ENCODE data around the gene CSNK1A1L. TPM values are rescaled to one million over a fixed set of nuclear protein-coding genes. Genes with fewer than 3 reads are reported as not detected.

The CSNK1A1L gene
- total and polyA plus RNA-seq, 2 donors from 2014 or later, result not detected

DNA sequence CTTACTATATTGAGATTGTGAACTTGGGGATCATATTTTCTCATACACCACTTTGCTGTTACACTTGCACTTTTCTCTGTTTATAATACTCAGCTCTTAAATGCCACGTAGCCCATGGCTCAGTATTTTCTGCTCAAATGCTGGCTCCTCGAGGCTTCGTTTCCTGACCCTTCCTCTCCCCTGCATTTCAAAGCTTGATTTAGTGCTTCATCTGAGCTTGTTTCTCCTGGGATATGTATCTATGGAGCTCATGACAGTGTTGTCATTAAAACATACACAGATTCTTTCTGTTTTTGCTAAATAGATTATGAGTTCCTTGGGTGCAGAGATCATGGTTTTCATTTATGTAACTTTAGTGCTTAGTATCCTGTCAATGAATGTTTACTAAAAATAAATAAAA lies 11.4 kb downstream of the CSNK1A1L start:
- DNase-seq (no peak), FAIRE-seq (no peak)
- Histone ChIP-seq H3K36me3 (ENCODE audit: control insufficient read depth in 2 of 3, insufficient read depth in 3 of 3, low read length in 3 of 3) (no peaks in the 10 kb centered on the region), H3K9me3 (ENCODE audit: control insufficient read depth in 2 of 3, insufficient read depth in 1 of 3, low read length in 3 of 3) (no peaks in the 10 kb centered on the region), H3K4me1 (ENCODE audit: control insufficient read depth in 2 of 3, insufficient read depth in 2 of 3, low read depth in 1 of 3, low read length in 3 of 3) (no peaks in the 10 kb centered on the region), H3K27ac (ENCODE audit: low read depth in 2 of 2, low read length in 2 of 2) (no peak overlapping the region), H3K27me3 (ENCODE audit: control insufficient read depth, insufficient read depth, low read length) (no peaks in the 10 kb centered on the region), H3K4me3 (ENCODE audit: low read length in 3 of 3) (no peak overlapping the region), H3K9ac (ENCODE audit: low read length in 3 of 3) (no peak overlapping the region)
- intact Hi-C loops (cut with DNase I), result no loop called here
- TF ChIP-seq, protein P1, sequence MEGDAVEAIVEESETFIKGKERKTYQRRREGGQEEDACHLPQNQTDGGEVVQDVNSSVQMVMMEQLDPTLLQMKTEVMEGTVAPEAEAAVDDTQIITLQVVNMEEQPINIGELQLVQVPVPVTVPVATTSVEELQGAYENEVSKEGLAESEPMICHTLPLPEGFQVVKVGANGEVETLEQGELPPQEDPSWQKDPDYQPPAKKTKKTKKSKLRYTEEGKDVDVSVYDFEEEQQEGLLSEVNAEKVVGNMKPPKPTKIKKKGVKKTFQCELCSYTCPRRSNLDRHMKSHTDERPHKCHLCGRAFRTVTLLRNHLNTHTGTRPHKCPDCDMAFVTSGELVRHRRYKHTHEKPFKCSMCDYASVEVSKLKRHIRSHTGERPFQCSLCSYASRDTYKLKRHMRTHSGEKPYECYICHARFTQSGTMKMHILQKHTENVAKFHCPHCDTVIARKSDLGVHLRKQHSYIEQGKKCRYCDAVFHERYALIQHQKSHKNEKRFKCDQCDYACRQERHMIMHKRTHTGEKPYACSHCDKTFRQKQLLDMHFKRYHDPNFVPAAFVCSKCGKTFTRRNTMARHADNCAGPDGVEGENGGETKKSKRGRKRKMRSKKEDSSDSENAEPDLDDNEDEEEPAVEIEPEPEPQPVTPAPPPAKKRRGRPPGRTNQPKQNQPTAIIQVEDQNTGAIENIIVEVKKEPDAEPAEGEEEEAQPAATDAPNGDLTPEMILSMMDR (IDR thresholded peaks at IDR 0.05; ENCODE audit: borderline replicate concordance, extremely low read depth, insufficient read depth), result no peak

DNA sequence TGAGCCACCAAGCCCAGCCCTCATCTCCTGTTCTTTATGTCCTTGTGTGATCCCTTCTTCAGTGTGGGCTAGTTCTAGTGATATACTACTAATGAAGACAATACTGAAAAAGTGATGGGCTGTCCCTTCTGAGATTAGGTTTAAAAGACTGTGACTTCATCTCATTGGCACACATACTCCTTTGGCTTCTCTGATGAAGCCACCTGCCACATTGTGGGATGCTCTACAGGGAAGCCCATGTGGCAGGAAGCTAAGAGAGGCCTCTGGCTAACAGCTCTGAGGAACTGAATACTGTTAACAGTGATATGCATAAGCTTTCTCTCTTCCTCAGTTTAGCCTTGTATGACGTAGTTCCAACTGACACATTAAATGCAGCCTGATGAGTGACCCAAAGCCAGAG lies 13.6 kb downstream of the CSNK1A1L start:
- Histone ChIP-seq H3K27me3 (ENCODE audit: control insufficient read depth, insufficient read depth, low read length) (no peaks in the 10 kb centered on the region), H3K9me3 (ENCODE audit: control insufficient read depth in 2 of 3, insufficient read depth in 1 of 3, low read length in 3 of 3) (no peaks in the 10 kb centered on the region), H3K27ac (ENCODE audit: low read depth in 2 of 2, low read length in 2 of 2) (no peak overlapping the region), H3K4me3 (ENCODE audit: low read length in 3 of 3) (no peak overlapping the region), H3K4me1 (ENCODE audit: control insufficient read depth in 2 of 3, insufficient read depth in 2 of 3, low read depth in 1 of 3, low read length in 3 of 3) (no peaks in the 10 kb centered on the region), H3K9ac (ENCODE audit: low read length in 3 of 3) (no peak overlapping the region), H3K36me3 (ENCODE audit: control insufficient read depth in 2 of 3, insufficient read depth in 3 of 3, low read length in 3 of 3) (no peaks in the 10 kb centered on the region)
- DNase-seq, result no peak
- TF ChIP-seq, protein P1 (IDR thresholded peaks at IDR 0.05; ENCODE audit: borderline replicate concordance, extremely low read depth, insufficient read depth), result no peak
- FAIRE-seq, result no peak
- intact Hi-C loops (cut with DNase I), result no loop called here

DNA sequence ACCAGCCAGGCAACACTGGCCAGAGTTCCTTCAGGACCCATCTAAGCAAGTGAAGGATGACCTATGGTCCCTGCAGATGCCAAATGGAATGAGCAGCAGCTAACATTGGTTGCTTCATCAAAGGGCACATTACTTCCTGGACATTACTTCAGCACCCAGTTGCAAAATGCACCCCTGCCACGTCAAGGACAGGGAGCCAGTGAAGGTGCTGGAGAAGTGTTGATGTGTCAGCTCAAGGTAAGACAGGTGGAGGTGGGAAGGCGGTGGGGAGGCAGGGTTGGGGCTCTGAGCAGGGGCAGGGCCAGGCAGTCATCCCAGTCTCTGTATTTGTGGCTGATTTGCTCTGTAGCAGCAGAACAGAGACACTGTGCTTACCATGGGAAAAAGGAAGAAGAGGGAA lies 14.6 kb downstream of the CSNK1A1L start:
- TF ChIP-seq, protein P1 (IDR thresholded peaks at IDR 0.05; ENCODE audit: borderline replicate concordance, extremely low read depth, insufficient read depth), result no peak
- Histone ChIP-seq H3K27me3 (ENCODE audit: control insufficient read depth, insufficient read depth, low read length) (no peaks in the 10 kb centered on the region), H3K27ac (ENCODE audit: low read depth in 2 of 2, low read length in 2 of 2) (no peak overlapping the region), H3K36me3 (ENCODE audit: control insufficient read depth in 2 of 3, insufficient read depth in 3 of 3, low read length in 3 of 3) (no peaks in the 10 kb centered on the region), H3K4me3 (ENCODE audit: low read length in 3 of 3) (no peak overlapping the region), H3K9ac (ENCODE audit: low read length in 3 of 3) (no peak overlapping the region), H3K9me3 (ENCODE audit: control insufficient read depth in 2 of 3, insufficient read depth in 1 of 3, low read length in 3 of 3) (no peaks in the 10 kb centered on the region), H3K4me1 (ENCODE audit: control insufficient read depth in 2 of 3, insufficient read depth in 2 of 3, low read depth in 1 of 3, low read length in 3 of 3) (no peaks in the 10 kb centered on the region)
- no peak for DNase-seq
- no peak for FAIRE-seq
- intact Hi-C loops (cut with DNase I), result no loop called here

DNA sequence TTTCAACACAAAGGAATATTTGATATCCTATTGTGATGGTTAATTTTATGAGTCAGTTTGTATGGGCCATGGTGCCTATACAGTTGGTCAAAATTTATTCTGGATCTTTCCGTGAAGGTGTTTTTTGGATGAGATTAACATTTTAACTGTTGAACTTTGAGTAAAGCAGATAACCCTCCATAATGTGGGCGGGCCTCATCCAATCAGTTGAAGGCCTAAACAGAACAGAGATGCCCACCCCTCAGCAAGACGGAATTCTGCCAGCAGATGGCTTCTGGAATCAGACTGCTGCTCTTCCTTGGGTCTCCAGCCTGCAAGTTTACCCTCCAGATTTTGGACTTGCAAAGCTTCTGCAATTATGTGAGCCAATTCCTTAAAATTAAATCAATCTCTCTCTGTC lies 16.0 kb downstream of the CSNK1A1L start:
- Histone ChIP-seq H3K4me3 (ENCODE audit: low read length in 3 of 3) (no peak overlapping the region), H3K27ac (ENCODE audit: low read depth in 2 of 2, low read length in 2 of 2) (no peak overlapping the region), H3K4me1 (ENCODE audit: control insufficient read depth in 2 of 3, insufficient read depth in 2 of 3, low read depth in 1 of 3, low read length in 3 of 3) (no peaks in the 10 kb centered on the region), H3K9ac (ENCODE audit: low read length in 3 of 3) (no peak overlapping the region), H3K27me3 (ENCODE audit: control insufficient read depth, insufficient read depth, low read length) (no peaks in the 10 kb centered on the region), H3K9me3 (ENCODE audit: control insufficient read depth in 2 of 3, insufficient read depth in 1 of 3, low read length in 3 of 3) (no peaks in the 10 kb centered on the region), H3K36me3 (ENCODE audit: control insufficient read depth in 2 of 3, insufficient read depth in 3 of 3, low read length in 3 of 3) (no peaks in the 10 kb centered on the region)
- intact Hi-C loops (cut with DNase I), result no loop called here
- no peak for DNase-seq
- TF ChIP-seq, protein P1 (IDR thresholded peaks at IDR 0.05; ENCODE audit: borderline replicate concordance, extremely low read depth, insufficient read depth), result no peak
- FAIRE-seq, result no peak
